Urinary bladder (tissue), 4 donors: ENCODE results near the gene UGT2A1. TPM values are rescaled to one million over a fixed set of nuclear protein-coding genes. Genes with fewer than 3 reads are reported as not detected.
A peak's percentile ranks its signal among the peaks of the same experiment; 100 is the strongest.
"Not testable (repeated sequence)": the region's sequence is repeated elsewhere in the genome, so short reads cannot be mapped to it uniquely, and the experiment has no call there.

Source experiments
- DNase-seq: peaks from one replicate; pipeline ENCODE4 v3.0.0-alpha.2; 2015; ENCODE audit errors: extremely low spot score
- H3K27ac ChIP-seq: one replicate; pipeline ENCODE4 v1.5.1; 2013; ENCODE audit warnings: low read depth, mild to moderate bottlenecking, moderate library complexity
- H3K36me3 ChIP-seq: one replicate; pipeline ENCODE4 v1.6.1; 2013; ENCODE audit warnings: mild to moderate bottlenecking, moderate library complexity; ENCODE audit not compliant: insufficient read depth
- H3K4me1 ChIP-seq: one replicate; pipeline ENCODE4 v1.6.1; 2013; ENCODE audit warnings: mild to moderate bottlenecking, moderate library complexity; ENCODE audit not compliant: insufficient read depth
- H3K4me3 ChIP-seq: one replicate; pipeline ENCODE4 v1.5.1; 2013; ENCODE audit warnings: low read depth, low read length
- WGBS: extraction: QIAGEN DNeasy Blood & Tissue Kit; methylation state at CpG from one replicate; pipeline ENCODE4 v1.1.7; 2013; 5-methylcytosine and 5-hydroxymethylcytosine counted together
- polyA plus RNA-seq: library from polyadenylated mRNA; stranded (reverse); fragments of 200-250 nt; gene quantifications from one replicate; pipeline ENCODE4 v1.2.3, GENCODE V29; 2013
- total RNA-seq: library from RNA; depleted of rRNA; stranded (reverse); fragments of >200 nt; gene quantifications from one replicate; pipeline ENCODE4 v1.2.3, GENCODE V29; 2014
- donor health status: healthy with polysubstance abuse.
- donor health status: healthy.

The UGT2A1 gene
- total RNA-seq (not detected), polyA plus RNA-seq (not detected)

GRCh38 chr4:69653147-69653546 is at the start of gene UGT2A1:
TSS of gene UGT2A1 (minus strand) at chr4:69653247. CDS start at chr4:69647644, 5,603 bp downstream.
- no peak for DNase-seq
- no peak within 1 kb of the TSS for H3K27ac ChIP-seq
- no peaks in the 10 kb centered on the region for H3K36me3 ChIP-seq
- no peaks in the 10 kb centered on the region for H3K4me1 ChIP-seq
- WGBS: 90% methylated on average over 1 of the region's 1 CpG
- H3K4me3 ChIP-seq: no peak within 1 kb of the TSS

GRCh38 chr4:69702201-69702600 is 49.2 kb upstream of the UGT2A1 start:
- Histone ChIP-seq H3K27ac (no peak overlapping the region), H3K4me1 (no peaks in the 10 kb centered on the region), H3K36me3 (no peaks in the 10 kb centered on the region), H3K4me3 (no peak overlapping the region)
- no peak for DNase-seq
- 89% methylated on average over 3 of the region's 3 CpGs for WGBS

- Histone ChIP-seq H3K4me3 (no peak overlapping the region), H3K27ac (no peak overlapping the region), H3K4me1 (no peaks in the 10 kb centered on the region), H3K36me3 (no peaks in the 10 kb centered on the region)
- WGBS: 88% methylated on average over 4 of the region's 4 CpGs
- DNase-seq: no peak
Measured at GRCh38 chr4:69701696-69702095, 48.6 kb upstream of the UGT2A1 start.

GRCh38 chr4:69697536-69698242 is 44.6 kb upstream of the UGT2A1 start:
- Histone ChIP-seq H3K4me3 (no peak overlapping the region), H3K27ac (no peak overlapping the region), H3K4me1 (no peaks in the 10 kb centered on the region), H3K36me3 (no peaks in the 10 kb centered on the region)
- DNase-seq: no peak
- 99% methylated on average over 1 of the region's 1 CpG for WGBS

- Histone ChIP-seq H3K27ac (no peak overlapping the region), H3K36me3 (no peaks in the 10 kb centered on the region), H3K4me1 (no peaks in the 10 kb centered on the region), H3K4me3 (no peak overlapping the region)
- no peak for DNase-seq
- 0% methylated on average over 1 of the region's 1 CpG for WGBS
Measured at GRCh38 chr4:69689599-69689998, 36.6 kb upstream of the UGT2A1 start.

- no peaks in the 10 kb centered on the region for H3K36me3 ChIP-seq
- DNase-seq: no peak
- WGBS: 60% methylated on average over 4 of the region's 4 CpGs
- no peak overlapping the region for H3K4me3 ChIP-seq
- H3K4me1 ChIP-seq: no peaks in the 10 kb centered on the region
- H3K27ac ChIP-seq: no peak overlapping the region
Measured at GRCh38 chr4:69684804-69685203, 31.8 kb upstream of the UGT2A1 start.

- H3K4me3 ChIP-seq: no peak overlapping the region
- H3K36me3 ChIP-seq: no peaks in the 10 kb centered on the region
- no peaks in the 10 kb centered on the region for H3K4me1 ChIP-seq
- no peak for DNase-seq
- H3K27ac ChIP-seq: no peak overlapping the region
Measured at GRCh38 chr4:69668680-69669079, 15.6 kb upstream of the UGT2A1 start.

GRCh38 chr4:69664009-69664408 is 11.0 kb upstream of the UGT2A1 start:
- not testable (repeated sequence) for H3K27ac ChIP-seq, DNase-seq, H3K36me3 ChIP-seq, H3K4me3 ChIP-seq, H3K4me1 ChIP-seq
- 86% methylated on average over 22 of the region's 22 CpGs for WGBS

GRCh38 chr4:69661130-69661803 is 8.2 kb upstream of the UGT2A1 start:
- H3K4me1 ChIP-seq, H3K27ac ChIP-seq, H3K36me3 ChIP-seq, DNase-seq, H3K4me3 ChIP-seq: not testable (repeated sequence)
- WGBS: 71% methylated on average over 4 of the region's 4 CpGs

GRCh38 chr4:69658133-69658532 is 5.1 kb upstream of the UGT2A1 start:
- WGBS: 93% methylated on average over 12 of the region's 12 CpGs
- Histone ChIP-seq H3K27ac (no peak overlapping the region), H3K4me3 (no peak overlapping the region), H3K4me1 (no peaks in the 10 kb centered on the region), H3K36me3 (no peaks in the 10 kb centered on the region)
- DNase-seq: no peak

- 76% methylated on average over 6 of the region's 6 CpGs for WGBS
- H3K4me1 ChIP-seq: no peaks in the 10 kb centered on the region
- no peak for DNase-seq
- H3K27ac ChIP-seq: no peak overlapping the region
- no peaks in the 10 kb centered on the region for H3K36me3 ChIP-seq
- H3K4me3 ChIP-seq: no peak overlapping the region
Measured at GRCh38 chr4:69656653-69657158, 3.7 kb upstream of the UGT2A1 start.

GRCh38 chr4:69650872-69651271 is 2.2 kb downstream of the UGT2A1 start:
- Histone ChIP-seq H3K4me3 (no peak overlapping the region), H3K36me3 (no peaks in the 10 kb centered on the region), H3K27ac (no peak overlapping the region), H3K4me1 (no peaks in the 10 kb centered on the region)
- WGBS: 92% methylated on average over 3 of the region's 3 CpGs
- DNase-seq: no peak

GRCh38 chr4:69649629-69650028 is 3.4 kb downstream of the UGT2A1 start:
- peak; percentile 49 for DNase-seq
- 43% methylated on average over 2 of the region's 2 CpGs for WGBS
- no peaks in the 10 kb centered on the region for H3K36me3 ChIP-seq
- no peaks in the 10 kb centered on the region for H3K4me1 ChIP-seq
- H3K4me3 ChIP-seq: no peak overlapping the region
- H3K27ac ChIP-seq: no peak overlapping the region

GRCh38 chr4:69649207-69649606 is 3.8 kb downstream of the UGT2A1 start:
- Histone ChIP-seq H3K36me3 (no peaks in the 10 kb centered on the region), H3K27ac (no peak overlapping the region), H3K4me1 (no peaks in the 10 kb centered on the region), H3K4me3 (no peak overlapping the region)
- peak; percentile 1 for DNase-seq
- 26% methylated on average over 1 of the region's 1 CpG for WGBS
